H1 (cell line): ENCODE results near the gene SLC2A4. TPM values are rescaled to one million over a fixed set of nuclear protein-coding genes. Genes with fewer than 3 reads are reported as not detected.

Experiments used
- BCL11A ChIP-seq, 2 experiments: IDR thresholded peaks; one replicate each; pipeline ENCODE4 v1.6.1; 2011; ENCODE audit warnings: low read depth in 2 of 2, low read length in 2 of 2, mild to moderate bottlenecking in 2 of 2
- POLR2A ChIP-seq, 2 experiments: IDR thresholded peaks; 1 replicate in 1 of 2; 2 replicates in 1 of 2; pipeline ENCODE4 v1.6.1; 2011; ENCODE audit warnings: low read depth in 2 of 2, low read length in 2 of 2, mild to moderate bottlenecking in 2 of 2; ENCODE audit errors: control extremely low read depth in 1 of 2
- RAD21 ChIP-seq, 2 experiments: IDR thresholded peaks in 1 of 2; conservative IDR thresholded peaks in 1 of 2; 2 replicates each; pipeline ENCODE4 v1.6.1; 2011; ENCODE audit warnings: low read depth in 2 of 2, low read length in 2 of 2, improper control_type of control experiment in 1 of 2, inconsistent platforms in 1 of 2, mild to moderate bottlenecking in 1 of 2, moderate library complexity in 1 of 2
- SIX5 ChIP-seq: IDR thresholded peaks from 2 replicates; pipeline ENCODE4 v1.6.1; 2011; ENCODE audit warnings: mild to moderate bottlenecking, low read depth, low read length
- SP2 ChIP-seq: IDR thresholded peaks from 2 replicates; pipeline ENCODE4 v1.6.1; 2012; ENCODE audit warnings: mild to moderate bottlenecking, low read length, inconsistent platforms
- TBP ChIP-seq: IDR thresholded peaks from 2 replicates; pipeline ENCODE4 v1.6.1; 2011; ENCODE audit warnings: low read depth, low read length, improper control_type of control experiment
- ZNF274 ChIP-seq: IDR thresholded peaks from 2 replicates; pipeline ENCODE4 v1.7.0; 2012; ENCODE audit warnings: low read length, borderline replicate concordance; ENCODE audit errors: extremely low read depth
- polyA plus RNA-seq, 7 experiments: library from polyadenylated mRNA; depleted of rRNA in 3 of 7; stranded (reverse) in 5 of 7; unstranded in 2 of 7; fragments of >200 nt in 5 of 7; fragments of 200-250 nt in 2 of 7; gene quantifications; 1 replicate in 5 of 7; 2 replicates in 1 of 7; 4 replicates in 1 of 7; pipeline versions ENCODE4 v1.2.1 to v1.2.3, GENCODE V29; 2011 to 2013; ENCODE audit warnings: missing spikeins in 2 of 7, mixed read lengths in 2 of 7
- total RNA-seq: library from RNA; stranded (reverse); fragmentation: NEBNext Ultra II Directional; extraction: Animal tissue kit (Norgen Biotek cat#: 25700); gene quantifications from 2 replicates; pipeline ENCODE4 v1.2.1, GENCODE V29; 2021
- TF ChIP-seq, protein P1 (sequence below): IDR thresholded peaks from 2 replicates; pipeline ENCODE4 v1.6.1; 2012; ENCODE audit warnings: low read length, inconsistent platforms

Gene SLC2A4
- total and polyA plus RNA-seq, 2 of the 8 experiments (the other 6 are each of a cell fraction or from before 2014, with no cell fraction given), result 5.7 to 6.9 TPM

DNA sequence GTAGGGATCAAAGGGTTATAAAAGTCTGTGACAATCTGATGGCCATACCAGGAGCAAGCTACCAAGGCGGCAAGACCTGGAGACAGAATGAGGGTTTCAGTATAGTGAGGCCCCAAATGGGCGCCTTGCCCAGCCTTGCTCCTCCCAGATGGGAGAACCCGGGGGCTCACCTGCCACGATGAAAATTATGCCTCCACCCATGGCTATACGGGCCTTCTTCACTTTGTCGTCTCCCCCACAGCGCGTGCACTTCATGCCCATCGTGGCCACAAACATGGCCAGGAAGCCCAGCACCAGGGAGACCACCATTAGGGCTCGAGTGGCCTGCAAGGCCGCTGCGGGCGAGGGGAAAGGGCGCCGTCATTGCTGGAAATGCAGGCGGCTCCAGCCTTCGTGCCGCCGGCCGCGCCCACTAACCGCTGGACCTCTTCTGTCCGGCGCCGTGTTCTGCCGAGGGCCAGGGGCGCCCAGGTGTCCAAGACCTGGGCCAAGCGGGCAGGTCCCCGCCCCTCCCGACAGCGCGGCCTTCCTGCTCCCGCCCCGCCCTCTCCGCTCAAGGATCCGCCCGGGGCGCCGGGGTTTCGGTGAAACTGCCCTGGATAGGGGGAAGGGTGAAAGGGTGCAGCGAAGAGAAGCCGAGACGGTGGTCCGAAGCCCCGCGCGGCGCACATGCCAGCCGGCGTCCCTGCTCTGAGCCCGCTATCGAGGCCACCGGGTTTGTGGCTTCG is 20.7 kb upstream of the SLC2A4 start (continued):
- TF ChIP-seq, protein P1, sequence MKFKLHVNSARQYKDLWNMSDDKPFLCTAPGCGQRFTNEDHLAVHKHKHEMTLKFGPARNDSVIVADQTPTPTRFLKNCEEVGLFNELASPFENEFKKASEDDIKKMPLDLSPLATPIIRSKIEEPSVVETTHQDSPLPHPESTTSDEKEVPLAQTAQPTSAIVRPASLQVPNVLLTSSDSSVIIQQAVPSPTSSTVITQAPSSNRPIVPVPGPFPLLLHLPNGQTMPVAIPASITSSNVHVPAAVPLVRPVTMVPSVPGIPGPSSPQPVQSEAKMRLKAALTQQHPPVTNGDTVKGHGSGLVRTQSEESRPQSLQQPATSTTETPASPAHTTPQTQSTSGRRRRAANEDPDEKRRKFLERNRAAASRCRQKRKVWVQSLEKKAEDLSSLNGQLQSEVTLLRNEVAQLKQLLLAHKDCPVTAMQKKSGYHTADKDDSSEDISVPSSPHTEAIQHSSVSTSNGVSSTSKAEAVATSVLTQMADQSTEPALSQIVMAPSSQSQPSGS, result no peak
- TF ChIP-seq SP2, result no peak
- no peak for TF ChIP-seq SIX5
- no peak for TF ChIP-seq ZNF274
- TF ChIP-seq TBP, result peak; percentile 83
- TF ChIP-seq BCL11A (IDR thresholded peaks at IDR 0.05; ENCODE audit: low read depth in 2 of 2, low read length in 2 of 2), result no peak
- peak in 1 of 2 experiments; percentile 72; a peak in 2 of 3 replicates for TF ChIP-seq POLR2A (IDR thresholded peaks at IDR 0.05; ENCODE audit: control extremely low read depth in 1 of 2, low read depth in 2 of 2, low read length in 2 of 2)
- no peak for TF ChIP-seq RAD21 (IDR thresholded peaks at IDR 0.05 in 1 of 2, conservative IDR thresholded peaks at IDR 0.05 in 1 of 2; ENCODE audit: low read depth in 2 of 2, low read length in 2 of 2)
- TF ChIP-seq, all 59 proteins: peak for 11
